Hematopoietic multipotent progenitor cell (in vitro differentiated cells): Measurements from ENCODE around the gene EXOC4. TPM values are rescaled to one million over a fixed set of nuclear protein-coding genes. Genes with fewer than 3 reads are reported as not detected.
"Not testable (repeated sequence)": the region's sequence is repeated elsewhere in the genome, so short reads cannot be mapped to it uniquely, and the experiment has no call there.

Source experiments
- DNase-seq, 3 donors: peaks; one replicate each; pipeline ENCODE4 v3.0.0-alpha.2; 2011 to 2015; ENCODE audit warnings: low read depth in 2 of 3, low spot score in 2 of 3
- total RNA-seq: library from RNA; depleted of rRNA; stranded (reverse); fragments of >200 nt; gene quantifications from one replicate; pipeline ENCODE4 v1.2.3, GENCODE V29; 2012

Gene EXOC4
- 66.2 TPM for total RNA-seq

DNA sequence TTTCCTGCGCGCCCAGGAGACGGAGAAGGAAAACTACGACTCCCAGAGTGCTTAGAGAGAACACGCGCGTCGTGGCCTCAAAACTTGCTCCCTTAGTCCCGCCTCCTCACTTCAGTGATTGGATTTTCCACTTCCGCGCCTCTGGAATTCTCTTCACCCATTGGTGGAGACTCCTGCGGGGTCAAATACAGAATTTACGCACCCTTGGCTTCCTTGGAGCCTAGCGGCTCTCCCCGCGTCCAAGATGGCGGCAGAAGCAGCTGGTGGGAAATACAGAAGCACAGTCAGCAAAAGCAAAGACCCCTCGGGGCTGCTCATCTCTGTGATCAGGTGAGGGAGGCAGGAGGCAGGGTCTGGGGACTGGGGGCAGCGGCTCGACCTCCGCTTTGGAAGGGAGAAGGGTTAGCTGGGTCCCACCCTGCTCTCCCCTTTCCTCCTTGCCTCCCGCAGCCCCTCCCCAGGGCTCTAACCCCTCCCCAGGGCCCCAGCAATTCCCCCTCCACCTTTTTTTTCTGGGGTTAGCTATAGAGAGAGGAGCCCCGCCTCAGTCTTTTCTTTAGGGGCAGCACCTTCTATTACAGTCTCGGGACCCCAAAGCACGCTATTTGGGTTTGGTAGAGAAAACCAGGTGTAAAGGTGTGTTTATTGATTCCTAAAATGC is at the start of gene EXOC4:
EXOC4 (plus strand) TSS at position 221 of the 661 bp plus-strand sequence.
- DNase-seq = peak; percentile 82 to 99 (median 97)

- DNase-seq = no peak
Observed at GRCh38 chr7:133203490-133203889, 49.4 kb upstream of the EXOC4 start.

GRCh38 chr7:133207687-133208086 is 45.2 kb upstream of the EXOC4 start:
- DNase-seq = no peak

DNA sequence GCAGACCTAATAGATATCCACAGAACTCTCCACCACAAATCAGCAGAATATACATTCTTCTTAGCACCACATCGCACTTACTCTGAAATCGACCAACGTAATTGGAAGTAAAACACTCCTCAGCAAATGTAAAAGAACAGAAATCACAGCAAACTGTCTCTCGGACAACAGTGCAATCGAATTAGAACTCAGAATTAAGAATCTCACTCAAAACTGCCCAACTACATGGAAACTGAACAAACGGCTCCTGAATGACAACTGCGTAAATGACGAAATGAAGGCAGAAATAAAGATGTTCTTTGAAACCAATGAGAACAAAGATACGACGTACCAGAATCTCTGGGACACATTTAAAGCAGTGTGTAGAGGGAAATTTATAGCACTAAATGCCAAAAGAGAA is 42.1 kb upstream of the EXOC4 start:
- not testable (repeated sequence) for DNase-seq

DNA sequence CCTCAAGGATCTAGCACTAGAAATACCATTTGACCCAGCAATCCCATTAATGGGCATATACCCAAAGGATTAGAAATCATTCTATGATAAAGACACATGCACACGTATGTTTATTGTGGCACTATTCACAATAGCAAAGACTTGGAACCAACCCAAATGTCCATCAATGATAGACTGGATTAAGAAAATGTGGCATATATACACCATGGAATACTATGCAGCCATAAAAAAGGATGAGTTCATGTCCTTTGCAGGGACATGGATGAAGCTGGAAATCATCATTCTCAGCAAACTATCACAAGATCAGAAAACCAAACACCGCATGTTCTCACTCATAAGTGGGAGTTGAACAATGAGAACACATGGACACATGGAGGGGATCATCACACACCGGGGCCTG is 39.1 kb upstream of the EXOC4 start:
- DNase-seq = not testable (repeated sequence)

- no peak for DNase-seq
Observed at GRCh38 chr7:133217773-133218172, 35.1 kb upstream of the EXOC4 start.

GRCh38 chr7:133230591-133231194 is 22.2 kb upstream of the EXOC4 start:
- peak in 2 of 3 donors; percentile 31 to 72 for DNase-seq

DNA sequence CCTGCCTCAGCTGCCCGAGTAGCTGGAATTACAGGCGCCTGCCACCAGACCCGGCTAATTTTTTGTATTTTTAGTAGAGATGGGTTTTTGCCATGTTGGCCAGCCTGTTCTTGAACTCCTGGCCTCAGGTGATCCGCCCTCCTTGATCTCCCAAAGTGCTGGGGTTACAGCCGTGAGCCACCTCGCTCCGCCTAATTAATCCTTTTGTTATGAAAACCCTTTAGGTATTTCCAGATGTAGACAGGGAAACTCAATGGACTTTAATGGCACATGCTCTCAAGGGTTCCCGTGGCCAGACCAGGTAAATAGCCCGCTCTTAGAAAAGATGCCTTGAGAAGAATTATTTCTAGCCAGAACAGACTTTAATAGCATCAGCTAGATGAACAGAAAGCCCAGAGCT is 19.7 kb upstream of the EXOC4 start:
- DNase-seq = no peak

DNA sequence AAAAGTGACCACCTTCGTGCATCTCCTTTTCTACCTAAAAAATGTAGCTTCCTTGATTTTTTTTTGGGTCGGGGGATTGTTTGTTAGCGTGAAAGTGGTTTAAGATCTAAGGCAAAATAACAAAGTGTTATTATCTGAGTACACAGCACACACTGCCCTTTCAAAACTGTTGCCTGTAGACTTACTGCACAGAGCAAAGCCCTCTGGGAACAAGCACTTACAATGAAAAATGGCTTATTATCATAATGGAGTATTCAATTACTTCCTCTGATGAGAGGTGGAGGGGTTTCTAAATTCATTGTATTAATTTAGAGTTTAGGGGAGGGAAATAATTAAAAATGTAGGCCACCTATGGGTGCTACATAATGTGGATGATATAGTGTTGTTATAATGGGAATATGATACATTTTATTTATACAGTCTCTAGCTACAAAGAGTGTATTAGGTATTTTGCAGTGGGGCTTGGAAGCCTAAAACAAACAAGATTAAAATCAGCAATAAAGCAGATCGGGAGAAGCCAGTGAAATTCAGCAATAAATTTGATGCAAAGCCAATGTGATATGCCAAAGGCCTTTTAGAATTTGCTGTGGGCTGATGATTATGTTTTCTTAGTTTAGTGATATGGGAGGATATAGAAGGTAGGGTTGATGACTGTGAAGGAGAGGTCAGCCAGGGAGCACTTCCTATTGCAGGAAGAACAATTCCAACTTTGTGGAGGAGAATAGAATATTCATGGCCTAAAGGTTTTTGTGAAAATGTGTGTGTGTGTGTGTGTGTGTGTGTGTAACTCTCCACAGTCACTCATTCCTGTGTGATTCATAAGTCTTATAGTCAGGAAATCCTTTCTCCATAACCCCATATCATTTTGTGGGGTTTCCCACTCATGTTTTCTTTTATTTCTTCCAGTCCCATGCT is 17.7 kb upstream of the EXOC4 start:
- DNase-seq = no peak

DNA sequence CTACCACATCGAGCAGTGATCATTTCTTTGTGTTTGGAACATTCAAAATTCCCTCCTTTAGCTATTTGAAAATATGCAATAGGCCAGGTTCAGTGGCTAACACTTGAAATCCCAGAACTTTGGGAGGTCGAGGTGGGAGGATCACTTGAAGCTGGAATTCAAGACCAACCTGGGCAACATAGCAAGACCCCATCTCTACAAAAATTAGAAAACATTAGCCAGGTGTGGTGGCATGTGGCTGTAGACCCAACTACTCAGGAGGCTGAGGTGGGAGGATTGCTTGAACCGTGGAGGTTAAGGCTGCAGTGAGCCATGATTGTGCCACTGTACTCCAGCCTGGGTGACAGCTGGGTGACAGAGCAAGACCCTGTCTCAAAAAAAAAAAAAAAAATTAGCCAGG is 15.3 kb upstream of the EXOC4 start:
- DNase-seq = no peak

DNA sequence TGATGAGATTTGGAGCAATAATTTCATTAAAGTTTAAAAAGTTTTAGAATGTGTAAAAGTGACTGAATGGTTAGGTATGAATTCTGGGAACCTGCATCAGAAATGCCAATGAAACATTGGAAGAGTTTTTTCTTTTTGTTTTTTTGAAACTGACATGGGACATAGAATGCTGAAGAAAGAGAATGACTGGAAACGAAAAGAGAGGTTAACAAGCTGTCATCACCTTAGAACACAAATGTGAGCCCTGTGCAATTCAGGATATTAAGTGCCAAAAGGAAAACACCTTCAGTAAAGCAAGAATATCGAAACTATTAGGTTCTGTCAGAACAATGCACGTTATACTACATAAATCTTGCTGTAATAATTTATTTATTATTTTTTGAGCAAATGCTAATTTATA is 12.6 kb upstream of the EXOC4 start:
- no peak for DNase-seq

- no peak for DNase-seq
Observed at GRCh38 chr7:133246558-133246957, 6.3 kb upstream of the EXOC4 start.

DNA sequence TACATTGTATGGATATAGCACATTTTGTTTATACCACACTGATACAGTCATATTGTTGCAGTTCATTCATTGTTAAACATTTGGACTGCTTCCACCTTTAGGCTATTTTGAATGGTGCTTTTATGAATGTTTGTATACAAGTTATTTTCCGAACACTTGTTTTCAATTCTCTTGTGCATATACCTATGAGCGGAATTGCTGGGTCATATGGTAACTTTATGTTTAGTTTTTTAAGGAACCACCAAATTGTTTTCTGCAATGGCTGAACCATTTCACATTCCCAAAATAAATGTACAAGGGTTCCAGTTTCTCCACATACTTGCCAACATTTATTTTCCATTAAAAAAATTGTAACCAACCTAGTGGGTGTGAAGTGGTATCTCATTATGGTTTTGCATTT is 4.0 kb upstream of the EXOC4 start:
- no peak for DNase-seq

- DNase-seq = no peak
Observed at GRCh38 chr7:133252506-133252857, 396 bp upstream of the EXOC4 start.

- peak in 2 of 3 donors; percentile 14 to 20 for DNase-seq
Observed at GRCh38 chr7:133253519-133253875, 619 bp downstream of the EXOC4 start.

- DNase-seq = no peak
Observed at GRCh38 chr7:133255486-133255885, 2.6 kb downstream of the EXOC4 start.

- DNase-seq = no peak
Observed at GRCh38 chr7:133258174-133258573, 5.3 kb downstream of the EXOC4 start.

GRCh38 chr7:133265821-133266220 is 12.9 kb downstream of the EXOC4 start:
- no peak for DNase-seq

DNA sequence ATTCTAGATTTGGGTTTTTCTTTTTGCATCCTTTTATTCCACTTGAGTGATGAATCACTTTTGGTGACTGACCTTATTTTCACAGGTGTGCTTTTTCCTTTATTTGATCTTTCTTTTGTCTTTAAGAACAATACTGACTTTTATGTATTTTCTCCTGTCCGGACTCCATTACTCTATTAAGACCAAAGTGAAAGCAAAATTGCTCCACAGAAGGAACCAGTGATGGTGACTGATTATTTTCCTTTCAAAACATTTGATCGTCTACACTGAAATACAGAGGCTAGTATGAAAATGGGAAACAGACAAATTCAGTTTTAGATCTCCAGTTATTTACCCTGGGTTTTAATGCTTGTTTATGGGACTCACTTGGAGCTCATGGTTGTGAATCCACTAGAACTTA is 15.5 kb downstream of the EXOC4 start:
- peak in 1 of 3 donors; percentile 4 for DNase-seq

DNA sequence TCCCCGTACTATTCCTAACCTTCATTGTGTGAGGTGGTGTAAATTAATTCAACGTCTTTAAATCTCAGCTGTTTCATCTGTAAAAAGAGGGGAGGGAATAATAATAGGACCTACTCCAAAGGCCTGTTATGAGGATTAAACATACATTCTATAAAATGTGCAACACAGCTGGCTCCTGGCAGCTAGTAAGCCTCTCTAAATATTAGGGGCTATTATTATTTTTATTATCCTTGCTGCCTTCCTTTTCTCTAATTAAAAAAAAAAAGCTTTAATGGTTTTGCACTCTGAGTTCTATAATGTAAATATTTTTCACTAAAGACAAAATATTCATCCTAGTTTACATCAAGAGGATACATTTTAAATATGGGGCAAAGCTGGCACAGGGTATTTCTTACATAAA is 19.5 kb downstream of the EXOC4 start:
- no peak for DNase-seq

DNA sequence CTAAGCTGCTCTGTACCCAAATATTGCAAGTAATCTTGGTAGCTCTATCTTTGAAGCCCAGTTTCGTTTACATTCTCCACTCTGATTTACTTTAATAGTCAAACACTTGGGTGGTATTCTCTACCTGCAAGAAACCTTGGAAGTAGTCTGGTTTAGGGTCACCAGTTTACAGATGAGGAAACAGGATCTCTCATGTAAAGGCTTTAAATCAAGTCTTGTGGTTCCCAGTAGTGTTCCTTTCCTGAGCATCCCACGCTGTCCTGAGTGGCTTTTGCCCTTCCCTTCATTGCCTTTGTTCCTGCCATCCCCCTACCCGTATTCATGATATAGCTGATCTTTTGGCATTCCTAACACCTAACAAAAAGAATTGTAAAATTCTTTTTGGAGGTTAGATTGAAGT is 20.3 kb downstream of the EXOC4 start:
- DNase-seq = no peak

- no peak for DNase-seq
Observed at GRCh38 chr7:133274265-133274664, 21.4 kb downstream of the EXOC4 start.
